HTERT RPE-1 (cell line): ENCODE results near the gene TRAPPC12.
"Not testable (repeated sequence)": the region's sequence is repeated elsewhere in the genome, so short reads cannot be mapped to it uniquely, and the experiment has no call there.

Source experiments
- in situ Hi-C: fragments of 300-500 bp; cut with MboI; formaldehyde crosslinking; loops from 4 replicates; pipeline ENCODE4 v1.14.3; 2020; ENCODE audit warnings: low sequenced_read_pairs

The TRAPPC12 gene

DNA sequence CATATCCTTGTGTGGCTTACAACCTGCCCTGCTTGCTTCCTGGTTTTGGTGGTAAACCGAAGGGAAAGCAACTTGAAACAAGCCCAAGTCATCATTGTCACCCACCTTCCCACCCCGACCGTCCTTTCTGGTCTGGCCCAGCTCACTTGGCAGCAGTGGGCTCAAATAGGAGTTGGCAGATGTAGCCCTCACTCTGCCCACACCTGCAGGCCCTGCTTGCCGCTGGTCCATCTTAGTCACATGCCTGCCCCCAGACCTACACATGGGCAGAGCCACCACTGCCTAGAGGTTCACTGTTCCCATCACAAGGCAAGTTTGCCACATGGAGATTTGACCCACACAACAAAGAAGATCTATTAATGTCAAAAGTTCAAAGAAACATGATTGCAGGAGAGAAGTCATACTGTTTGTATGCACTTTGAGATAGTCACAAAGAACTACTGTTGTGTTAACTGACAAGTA, 11.2 kb upstream of the TRAPPC12 start:
- in situ Hi-C loops: no loop called here

- in situ Hi-C loops: not testable (repeated sequence)
These were observed 9.9 kb upstream of the TRAPPC12 start for GRCh38 chr2:3369340-3370181.

- in situ Hi-C loops: no loop called here
These were observed 2.7 kb upstream of the TRAPPC12 start for GRCh38 chr2:3376821-3377220.

GRCh38 chr2:3377279-3377611, 2.2 kb upstream of the TRAPPC12 start:
- in situ Hi-C loops: no loop called here

DNA sequence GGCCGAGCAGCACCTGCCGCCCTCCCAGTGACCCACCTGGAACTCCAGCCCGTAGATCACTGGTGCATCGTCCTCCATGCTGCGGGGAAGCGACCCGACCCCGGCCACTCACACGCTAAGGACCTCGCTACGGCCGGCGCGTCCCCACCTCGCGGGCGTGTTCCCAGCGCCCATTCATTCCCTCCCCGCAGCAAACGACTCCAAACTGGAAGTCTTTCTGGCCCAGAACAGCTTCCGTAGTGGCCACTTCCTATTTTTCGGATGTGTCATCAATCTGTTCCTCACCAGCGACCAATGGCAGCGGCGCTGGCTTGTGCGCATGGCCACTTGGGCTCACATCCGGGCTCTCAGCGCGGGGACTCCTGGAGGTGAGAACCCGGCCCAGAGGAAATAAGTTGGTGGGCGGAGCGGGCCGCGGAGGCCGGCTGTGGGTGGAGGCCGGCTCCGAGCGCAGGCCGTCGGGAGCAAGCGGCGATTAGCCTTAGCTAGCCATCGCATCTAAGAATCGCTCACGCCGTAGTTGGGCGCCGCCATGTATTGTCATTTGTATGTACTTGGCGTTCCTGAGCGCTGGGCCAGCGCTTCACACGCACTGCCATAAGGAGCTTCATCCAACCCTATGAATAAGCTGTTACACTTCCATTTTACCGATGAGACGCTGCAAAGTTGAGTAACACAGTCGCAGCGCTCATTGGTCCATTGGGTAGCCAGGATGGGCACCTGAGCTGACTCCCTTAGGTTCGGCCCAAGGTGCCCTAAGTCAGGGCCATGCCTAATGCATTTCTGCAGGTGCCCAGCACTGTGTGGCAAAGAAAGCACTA, 1.7 kb upstream of the TRAPPC12 start, which contains the start of gene EIPR1:
Gene EIPR1 (minus strand): TSS at position 207 of the 821 bp plus-strand sequence. CDS start 129 bp downstream, at position 78.
- in situ Hi-C loops: no loop called here

DNA sequence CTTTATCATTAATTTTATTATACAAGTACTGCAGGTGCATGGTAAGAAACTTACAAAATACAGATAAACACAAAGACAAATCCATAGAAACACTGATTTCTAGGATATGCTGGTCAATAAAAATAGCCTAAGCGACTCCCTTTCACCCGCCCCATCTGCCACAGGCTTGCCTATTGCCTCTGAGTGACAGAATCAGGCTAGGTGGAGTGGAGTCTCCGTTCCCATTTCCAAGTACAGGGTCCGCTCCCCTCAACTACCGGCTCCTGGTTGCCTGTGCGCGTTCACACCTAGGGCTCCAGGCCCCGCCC, 201 bp upstream of the TRAPPC12 start:
- in situ Hi-C loops: no loop called here

DNA sequence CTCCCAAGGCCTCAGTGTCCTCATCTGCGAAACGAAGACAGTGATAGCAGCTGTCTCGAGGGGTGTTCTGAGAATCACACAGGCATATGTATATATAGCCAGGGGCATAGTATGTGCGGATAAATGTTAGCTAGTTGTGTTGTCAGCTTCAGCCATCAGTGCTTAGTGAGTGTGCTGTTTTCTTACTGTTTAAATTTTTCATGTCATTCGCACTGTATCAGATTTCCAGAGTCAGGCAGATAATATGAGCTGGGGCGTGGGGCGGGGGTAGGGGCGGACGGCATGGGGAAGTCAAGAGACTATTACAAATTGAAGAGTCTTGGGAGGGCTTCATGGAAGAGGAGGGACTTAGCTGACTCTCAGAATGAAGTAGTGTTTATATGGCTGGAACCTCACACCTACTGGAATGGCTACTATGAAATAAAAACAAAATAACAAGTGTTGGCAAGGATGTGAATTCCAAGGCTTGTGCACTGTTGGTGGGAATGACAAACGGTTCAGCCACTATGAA, 7.0 kb downstream of the TRAPPC12 start:
- in situ Hi-C loops: no loop called here

GRCh38 chr2:3387011-3387410, 7.5 kb downstream of the TRAPPC12 start:
- in situ Hi-C loops: no loop called here

DNA sequence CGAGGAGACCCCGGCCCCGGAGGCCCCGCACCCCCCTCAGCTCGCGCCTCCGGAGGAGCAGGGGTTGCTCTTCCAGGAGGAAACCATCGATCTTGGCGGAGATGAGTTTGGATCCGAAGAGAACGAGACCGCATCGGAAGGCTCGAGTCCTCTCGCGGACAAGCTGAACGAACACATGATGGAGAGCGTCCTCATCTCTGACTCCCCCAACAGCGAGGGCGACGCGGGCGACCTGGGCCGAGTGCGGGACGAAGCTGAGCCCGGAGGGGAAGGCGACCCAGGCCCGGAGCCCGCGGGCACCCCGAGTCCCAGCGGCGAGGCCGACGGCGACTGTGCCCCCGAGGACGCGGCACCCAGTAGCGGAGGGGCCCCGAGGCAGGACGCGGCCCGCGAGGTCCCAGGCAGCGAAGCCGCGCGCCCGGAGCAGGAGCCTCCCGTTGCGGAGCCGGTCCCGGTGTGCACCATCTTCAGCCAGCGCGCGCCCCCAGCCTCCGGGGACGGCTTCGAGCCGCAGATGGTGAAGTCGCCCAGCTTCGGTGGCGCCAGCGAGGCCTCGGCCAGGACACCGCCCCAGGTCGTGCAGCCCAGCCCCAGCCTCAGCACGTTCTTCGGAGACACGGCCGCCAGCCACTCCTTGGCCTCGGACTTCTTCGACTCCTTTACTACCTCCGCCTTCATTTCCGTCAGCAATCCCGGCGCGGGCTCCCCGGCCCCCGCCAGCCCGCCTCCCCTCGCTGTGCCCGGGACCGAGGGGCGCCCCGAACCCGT, 8.3 kb downstream of the TRAPPC12 start:
- in situ Hi-C loops: no loop called here

DNA sequence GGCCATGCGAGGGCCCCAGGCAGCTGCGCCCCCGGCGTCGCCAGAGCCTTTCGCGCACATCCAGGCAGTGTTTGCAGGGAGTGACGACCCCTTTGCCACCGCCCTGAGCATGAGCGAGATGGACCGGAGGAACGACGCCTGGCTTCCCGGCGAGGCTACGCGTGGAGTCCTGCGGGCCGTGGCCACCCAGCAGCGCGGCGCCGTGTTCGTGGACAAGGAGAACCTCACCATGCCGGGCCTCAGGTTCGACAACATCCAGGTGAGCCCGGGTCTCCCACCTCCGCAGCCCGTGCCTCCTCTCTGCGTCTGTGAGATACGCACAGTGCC, 8.9 kb downstream of the TRAPPC12 start:
- in situ Hi-C loops: no loop called here

GRCh38 chr2:3389193-3389592, 9.7 kb downstream of the TRAPPC12 start:
- in situ Hi-C loops: no loop called here

- in situ Hi-C loops: no loop called here
These were observed 10.5 kb downstream of the TRAPPC12 start for GRCh38 chr2:3390041-3390440.

- in situ Hi-C loops: no loop called here
These were observed 12.7 kb downstream of the TRAPPC12 start for GRCh38 chr2:3392216-3392615.

GRCh38 chr2:3396920-3397559, 17.5 kb downstream of the TRAPPC12 start:
- in situ Hi-C loops: no loop called here

- in situ Hi-C loops: no loop called here
These were observed 19.4 kb downstream of the TRAPPC12 start for GRCh38 chr2:3398857-3399256.

DNA sequence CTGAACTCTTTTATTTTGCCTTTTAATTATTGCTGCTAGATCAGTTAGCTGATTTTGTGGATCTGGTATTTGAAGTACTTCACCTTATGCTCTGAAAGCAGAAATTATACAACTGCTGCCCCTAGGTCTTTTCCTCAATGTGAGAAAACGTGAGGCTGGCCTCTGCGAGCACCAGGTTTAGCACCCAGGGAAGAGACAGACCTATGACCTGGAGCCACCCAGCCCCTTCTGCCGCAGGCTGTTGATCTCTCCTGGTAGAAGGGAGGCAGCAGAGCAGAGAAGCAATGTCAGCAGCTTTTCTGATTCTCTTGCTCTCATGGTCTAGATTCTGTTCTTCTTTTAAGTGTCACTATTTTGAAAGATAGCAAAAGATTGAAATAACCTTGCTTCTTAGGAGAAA, 19.9 kb downstream of the TRAPPC12 start:
- in situ Hi-C loops: no loop called here

DNA sequence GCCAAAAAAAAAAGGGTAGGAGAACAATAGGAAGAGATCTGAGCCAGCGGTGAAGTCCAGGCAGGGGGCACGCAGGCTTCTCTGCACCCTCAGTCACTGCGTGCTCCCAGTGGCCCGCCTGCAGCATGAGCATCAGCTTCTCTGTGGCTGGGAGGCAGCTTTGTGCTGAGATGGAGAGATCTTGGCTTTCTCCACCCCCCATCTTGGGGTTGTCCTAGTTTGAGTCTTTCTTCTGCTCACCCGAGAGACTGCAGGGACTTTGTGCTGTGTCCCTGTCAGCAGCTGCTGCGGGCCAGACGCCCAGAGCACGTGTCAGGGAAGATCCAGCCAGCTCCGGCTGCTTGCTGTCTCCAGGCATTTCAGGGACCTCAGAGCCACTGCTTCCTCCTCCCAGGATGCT, 20.3 kb downstream of the TRAPPC12 start:
- in situ Hi-C loops: no loop called here

- in situ Hi-C loops: no loop called here
These were observed 24.3 kb downstream of the TRAPPC12 start for GRCh38 chr2:3403587-3404334.

DNA sequence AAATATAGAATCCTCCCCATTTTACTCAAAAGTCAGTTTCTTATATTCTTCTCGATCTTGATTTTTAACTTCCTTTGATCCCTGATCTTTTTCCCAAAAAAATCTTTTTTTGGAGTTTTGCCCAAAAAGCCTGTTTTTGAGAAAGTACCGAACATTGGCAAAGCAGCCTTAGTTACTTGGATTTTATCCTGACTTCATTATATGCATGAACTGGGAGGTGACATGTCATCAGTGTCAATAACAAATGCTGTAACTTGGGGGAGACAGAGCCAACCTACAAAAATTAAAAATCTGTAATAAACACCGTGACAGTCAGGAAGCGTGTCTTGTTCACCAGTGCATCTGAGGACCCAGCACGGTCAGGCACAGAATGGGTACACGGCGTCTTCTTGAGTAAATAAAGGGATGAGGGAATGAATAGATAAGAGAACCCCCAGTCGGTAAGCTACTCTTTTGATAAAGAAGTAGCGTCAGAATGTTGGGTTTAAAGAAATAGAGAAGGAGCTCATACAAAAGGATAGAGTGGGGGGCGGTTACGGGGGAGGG, 24.9 kb downstream of the TRAPPC12 start:
- in situ Hi-C loops: no loop called here

GRCh38 chr2:3405307-3405706, 25.8 kb downstream of the TRAPPC12 start:
- in situ Hi-C loops: no loop called here
